C4-2B (cell line): ENCODE measurements around the gene DOC2A.

ENCODE experiments used
- H3K27ac ChIP-seq: fragments of 450-650 bp; 2 replicates; pipeline ENCODE4 v1.5.1; 2017
- CTCF ChIP-seq: fragments of 450-650 bp; conservative IDR thresholded peaks from 2 replicates; pipeline ENCODE4 v1.5.1; 2017; ENCODE audit warnings: mild to moderate bottlenecking
- ZFX ChIP-seq: fragments of 450-650 bp; IDR thresholded peaks from 2 replicates; pipeline ENCODE4 v1.6.1; 2017

DOC2A gene

GRCh38 chr16:29978081-29978480 is 32.7 kb downstream of the DOC2A start:
- TF ChIP-seq CTCF (no peak), ZFX (no peak)
- H3K27ac ChIP-seq = no peak overlapping the region

GRCh38 chr16:29977063-29977825 is 33.6 kb downstream of the DOC2A start:
- TF ChIP-seq CTCF = no peak
- TF ChIP-seq ZFX = no peak
- H3K27ac ChIP-seq = no peak overlapping the region

- no peak for TF ChIP-seq CTCF
- TF ChIP-seq ZFX = no peak
- H3K27ac ChIP-seq = no peak overlapping the region; the same call in 1 of the 2 replicates
These were observed 34.9 kb downstream of the DOC2A start for GRCh38 chr16:29975811-29976511.

- peak overlapping the region; percentile 89 for H3K27ac ChIP-seq
- no peak for TF ChIP-seq CTCF
- TF ChIP-seq ZFX = no peak
These were observed 35.7 kb downstream of the DOC2A start for GRCh38 chr16:29975134-29975538.

- TF ChIP-seq ZFX (no peak), CTCF (no peak)
- H3K27ac ChIP-seq = peak overlapping the region; percentile 89
These were observed 36.3 kb downstream of the DOC2A start for GRCh38 chr16:29974291-29975133.

- no peak for TF ChIP-seq CTCF
- TF ChIP-seq ZFX = no peak
These were observed 37.2 kb downstream of the DOC2A start, which contains the start of gene TAOK2 for GRCh38 chr16:29973384-29974246. TSS of gene TAOK2 (plus strand) at chr16:29973868. CDS start at chr16:29977773, 3,905 bp downstream.

More at GRCh38 chr16:29973384-29974246, 37.2 kb downstream of the DOC2A start, which contains the start of gene TAOK2:
- H3K27ac ChIP-seq = peak within 1 kb of the TSS; percentile 89
